K562 (cell line): Measurements from ENCODE around the gene ZNF556.

Experiments
- CBFA2T3 ChIP-seq: fragments of 450-650 bp; IDR thresholded peaks from 2 replicates; pipeline ENCODE4 v1.6.1; 2017
- CTCF ChIP-seq, 3 experiments: IDR thresholded peaks in 2 of 3; conservative IDR thresholded peaks in 1 of 3; 2 replicates each; pipeline ENCODE4 v1.5.1; 2011 to 2012; ENCODE audit warnings: low read length in 3 of 3, mild to moderate bottlenecking in 3 of 3, control low read depth in 2 of 3, improper control_type of control experiment in 1 of 3, inconsistent platforms in 1 of 3, low read depth in 1 of 3, mixed read lengths in 1 of 3, moderate library complexity in 1 of 3; ENCODE audit not compliant: insufficient read depth in 2 of 3
- DPF2 ChIP-seq: fragments of 450-650 bp; IDR thresholded peaks from 2 replicates; pipeline ENCODE4 v1.6.1; 2016
- EP300 ChIP-seq: IDR thresholded peaks from 2 replicates; pipeline ENCODE4 v1.6.1; 2012; ENCODE audit warnings: low read length, improper control_type of control experiment
- GABPA ChIP-seq: fragments of 200-800 bp; sonication (Bioruptor generic); conservative IDR thresholded peaks from 2 replicates; pipeline ENCODE4 v1.6.1; 2016; ENCODE audit warnings: low read depth, missing genetic modification characterization, missing compliant biosample characterization
- MAZ ChIP-seq, 2 experiments: fragments of 450-650 bp in 1 of 2; sonication (generic) in 1 of 2; formaldehyde crosslinking; IDR thresholded peaks in 1 of 2; conservative IDR thresholded peaks in 1 of 2; 2 replicates each; pipeline versions ENCODE4 v1.4.0 to v1.5.0; 2020; ENCODE audit warnings: mild to moderate bottlenecking in 1 of 2, missing genetic modification reagents in 1 of 2
- MLX ChIP-seq, 2 experiments: fragments of 450-650 bp in 1 of 2; sonication (generic) in 1 of 2; formaldehyde crosslinking; conservative IDR thresholded peaks; 2 replicates each; pipeline versions ENCODE4 v1.4.0 to v1.8.1; 2020 to 2022; ENCODE audit warnings: mild to moderate bottlenecking in 1 of 2, missing genetic modification reagents in 1 of 2
- POLR2A ChIP-seq: fragments of 450-650 bp; conservative IDR thresholded peaks from 2 replicates; pipeline ENCODE4 v1.6.1; 2016
- PTRF ChIP-seq: fragments of 450-650 bp; IDR thresholded peaks from 2 replicates; pipeline ENCODE4 v1.6.1; 2016; ENCODE audit warnings: mild to moderate bottlenecking, missing genetic modification characterization, missing compliant biosample characterization
- TAF1 ChIP-seq: IDR thresholded peaks from 2 replicates; pipeline ENCODE4 v1.6.1; 2011; ENCODE audit warnings: mild to moderate bottlenecking, low read length, moderate library complexity; ENCODE audit not compliant: insufficient read depth, control insufficient read depth, severe bottlenecking; ENCODE audit errors: extremely low read depth
- TRIM28 ChIP-seq: fragments of 450-650 bp; IDR thresholded peaks from 2 replicates; pipeline ENCODE4 v1.6.1; 2017
- ZKSCAN1 ChIP-seq: fragments of 150-350 bp; IDR thresholded peaks from 2 replicates; pipeline ENCODE4 v1.6.1; 2016; ENCODE audit warnings: low read depth, low read length
- ZNF780A ChIP-seq: fragments of 250-450 bp; sonication (Bioruptor Pico); IDR thresholded peaks from 2 replicates; pipeline ENCODE4 v1.5.0; 2021; ENCODE audit warnings: mild to moderate bottlenecking

GRCh38 chr19:2900296-2901252, 33.4 kb downstream of the ZNF556 start, which contains the start of gene ZNF57:
- peak; percentile 70 for TF ChIP-seq POLR2A
- no peak for TF ChIP-seq MLX (CRISPR knock-in tag; conservative IDR thresholded peaks at IDR 0.05)
- TF ChIP-seq ZKSCAN1 = no peak
- TF ChIP-seq CBFA2T3 = no peak
- TF ChIP-seq PTRF = no peak
- TF ChIP-seq GABPA (tag) = 0 out of 2 replicates have a peak, but pooled peaks have one; percentile 9
- 0 out of 4 replicates have a peak, but pooled peaks of 1 of the 2 experiments have one; percentile 25 for TF ChIP-seq MAZ (CRISPR knock-in tag; conservative IDR thresholded peaks at IDR 0.05 in 1 of 2, IDR thresholded peaks at IDR 0.05 in 1 of 2)
- TF ChIP-seq TAF1 = peak; percentile 33
- no peak for TF ChIP-seq ZNF780A (CRISPR knock-in tag)
- peak; percentile 42; the same call in 1 of the 2 replicates for TF ChIP-seq DPF2
- no peak for TF ChIP-seq EP300
- TF ChIP-seq CTCF (IDR thresholded peaks at IDR 0.05 in 2 of 3, conservative IDR thresholded peaks at IDR 0.05 in 1 of 3; ENCODE audit: insufficient read depth in 2 of 3, low read depth in 1 of 3, low read length in 3 of 3) = no peak
- TF ChIP-seq TRIM28 = 0 out of 2 replicates have a peak, but pooled peaks have one; percentile 20
